Kidney epithelial cell (primary cell): ENCODE results near the gene PCDHA11. TPM values are rescaled to one million over a fixed set of nuclear protein-coding genes. Genes with fewer than 3 reads are reported as not detected.
"Not testable (repeated sequence)": the region's sequence is repeated elsewhere in the genome, so short reads cannot be mapped to it uniquely, and the experiment has no call there.

Experiments
- DNase-seq: peaks from one replicate; pipeline ENCODE4 v3.0.0-alpha.2; 2010; ENCODE audit warnings: low read depth
- H3K27me3 ChIP-seq: 2 replicates; pipeline ENCODE4 v1.6.0; 2011; ENCODE audit warnings: low read length; ENCODE audit not compliant: control insufficient read depth, insufficient read depth
- H3K36me3 ChIP-seq: 2 replicates; pipeline ENCODE4 v1.5.1; 2011; ENCODE audit warnings: low read length; ENCODE audit not compliant: control insufficient read depth, insufficient read depth
- H3K4me3 ChIP-seq: 2 replicates; pipeline ENCODE4 v1.5.1; 2011; ENCODE audit warnings: low read depth, mild to moderate bottlenecking, control low read depth, low read length
- total RNA-seq: library from RNA; depleted of rRNA; stranded (reverse); fragments of >200 nt; gene quantifications from 2 replicates; pipeline ENCODE4 v1.2.3, GENCODE V29; 2015
- TF ChIP-seq, protein P1 (sequence below): IDR thresholded peaks from 2 replicates; pipeline ENCODE4 v1.5.1; 2011; ENCODE audit warnings: mild to moderate bottlenecking, moderate library complexity, low read length, control low read depth, inconsistent platforms; ENCODE audit not compliant: insufficient read depth, poor library complexity, severe bottlenecking

The PCDHA11 gene
- total RNA-seq, 1 donor from 2014 or later: 1.2 TPM

GRCh38 chr5:140857987-140858240 is 10.8 kb upstream of the PCDHA11 start:
- no peak overlapping the region for H3K4me3 ChIP-seq
- H3K27me3 ChIP-seq: no peaks in the 10 kb centered on the region
- DNase-seq: no peak
- H3K36me3 ChIP-seq: no peaks in the 10 kb centered on the region
- TF ChIP-seq, protein P1, sequence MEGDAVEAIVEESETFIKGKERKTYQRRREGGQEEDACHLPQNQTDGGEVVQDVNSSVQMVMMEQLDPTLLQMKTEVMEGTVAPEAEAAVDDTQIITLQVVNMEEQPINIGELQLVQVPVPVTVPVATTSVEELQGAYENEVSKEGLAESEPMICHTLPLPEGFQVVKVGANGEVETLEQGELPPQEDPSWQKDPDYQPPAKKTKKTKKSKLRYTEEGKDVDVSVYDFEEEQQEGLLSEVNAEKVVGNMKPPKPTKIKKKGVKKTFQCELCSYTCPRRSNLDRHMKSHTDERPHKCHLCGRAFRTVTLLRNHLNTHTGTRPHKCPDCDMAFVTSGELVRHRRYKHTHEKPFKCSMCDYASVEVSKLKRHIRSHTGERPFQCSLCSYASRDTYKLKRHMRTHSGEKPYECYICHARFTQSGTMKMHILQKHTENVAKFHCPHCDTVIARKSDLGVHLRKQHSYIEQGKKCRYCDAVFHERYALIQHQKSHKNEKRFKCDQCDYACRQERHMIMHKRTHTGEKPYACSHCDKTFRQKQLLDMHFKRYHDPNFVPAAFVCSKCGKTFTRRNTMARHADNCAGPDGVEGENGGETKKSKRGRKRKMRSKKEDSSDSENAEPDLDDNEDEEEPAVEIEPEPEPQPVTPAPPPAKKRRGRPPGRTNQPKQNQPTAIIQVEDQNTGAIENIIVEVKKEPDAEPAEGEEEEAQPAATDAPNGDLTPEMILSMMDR: no peak

GRCh38 chr5:140862441-140863295 is 6.1 kb upstream of the PCDHA11 start:
- TF ChIP-seq, protein P1: no peak
- DNase-seq: no peak

DNA sequence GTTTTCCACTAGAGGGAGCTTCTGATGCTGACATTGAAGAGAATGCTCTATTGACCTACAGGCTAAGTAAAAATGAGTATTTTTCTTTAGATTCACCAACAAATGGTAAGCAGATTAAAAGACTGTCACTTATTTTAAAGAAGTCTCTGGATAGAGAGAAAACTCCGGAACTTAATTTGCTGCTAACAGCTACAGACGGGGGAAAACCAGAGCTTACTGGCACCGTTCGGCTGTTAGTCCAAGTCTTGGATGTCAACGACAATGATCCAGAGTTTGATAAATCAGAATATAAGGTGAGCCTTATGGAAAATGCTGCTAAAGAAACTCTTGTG is 764 bp downstream of the PCDHA11 start:
- no peak overlapping the region for H3K4me3 ChIP-seq
- TF ChIP-seq, protein P1: no peak
- DNase-seq: no peak
- H3K36me3 ChIP-seq: no peaks in the 10 kb centered on the region
- H3K27me3 ChIP-seq: peaks cover 3% of the 10 kb centered on the region

More at GRCh38 chr5:140862441-140863295, 6.1 kb upstream of the PCDHA11 start:
- Histone ChIP-seq H3K27me3 (no peaks in the 10 kb centered on the region), H3K4me3 (no peak overlapping the region), H3K36me3 (no peaks in the 10 kb centered on the region)

DNA sequence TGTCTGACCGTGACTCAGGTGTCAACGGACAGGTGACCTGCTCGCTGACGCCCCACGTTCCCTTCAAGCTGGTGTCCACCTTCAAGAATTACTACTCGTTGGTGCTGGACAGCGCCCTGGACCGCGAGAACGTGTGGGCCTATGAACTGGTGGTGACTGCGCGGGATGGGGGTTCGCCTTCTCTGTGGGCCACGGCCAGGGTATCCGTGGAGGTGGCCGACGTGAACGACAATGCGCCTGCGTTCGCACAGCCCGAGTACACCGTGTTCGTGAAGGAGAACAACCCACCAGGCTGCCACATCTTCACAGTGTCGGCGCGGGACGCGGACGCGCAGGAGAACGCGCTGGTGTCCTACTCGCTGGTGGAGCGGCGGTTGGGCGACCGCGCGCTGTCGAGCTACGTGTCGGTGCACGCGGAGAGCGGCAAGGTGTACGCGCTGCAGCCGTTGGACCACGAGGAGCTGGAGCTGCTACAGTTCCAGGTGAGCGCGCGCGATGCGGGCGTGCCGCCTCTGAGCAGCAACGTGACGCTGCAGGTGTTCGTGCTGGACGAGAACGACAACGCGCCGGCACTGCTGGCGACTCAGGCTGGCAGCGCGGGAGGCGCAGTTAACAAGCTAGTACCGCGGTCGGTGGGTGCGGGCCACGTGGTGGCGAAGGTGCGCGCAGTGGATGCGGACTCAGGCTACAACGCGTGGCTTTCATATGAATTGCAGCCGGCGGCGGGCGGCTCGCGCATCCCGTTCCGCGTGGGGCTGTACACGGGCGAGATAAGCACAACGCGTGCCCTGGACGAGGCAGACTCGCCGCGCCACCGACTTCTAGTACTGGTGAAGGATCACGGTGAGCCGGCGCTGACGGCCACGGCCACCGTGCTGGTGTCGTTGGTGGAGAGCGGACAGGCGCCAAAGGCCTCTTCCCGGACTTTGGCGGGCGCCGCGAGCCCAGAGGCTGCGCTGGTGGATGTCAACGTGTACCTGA is 1.8 kb downstream of the PCDHA11 start:
- DNase-seq: no peak
- Histone ChIP-seq H3K27me3 (peaks cover 3% of the 10 kb centered on the region), H3K4me3 (no peak overlapping the region), H3K36me3 (no peaks in the 10 kb centered on the region)
- TF ChIP-seq, protein P1: no peak

DNA sequence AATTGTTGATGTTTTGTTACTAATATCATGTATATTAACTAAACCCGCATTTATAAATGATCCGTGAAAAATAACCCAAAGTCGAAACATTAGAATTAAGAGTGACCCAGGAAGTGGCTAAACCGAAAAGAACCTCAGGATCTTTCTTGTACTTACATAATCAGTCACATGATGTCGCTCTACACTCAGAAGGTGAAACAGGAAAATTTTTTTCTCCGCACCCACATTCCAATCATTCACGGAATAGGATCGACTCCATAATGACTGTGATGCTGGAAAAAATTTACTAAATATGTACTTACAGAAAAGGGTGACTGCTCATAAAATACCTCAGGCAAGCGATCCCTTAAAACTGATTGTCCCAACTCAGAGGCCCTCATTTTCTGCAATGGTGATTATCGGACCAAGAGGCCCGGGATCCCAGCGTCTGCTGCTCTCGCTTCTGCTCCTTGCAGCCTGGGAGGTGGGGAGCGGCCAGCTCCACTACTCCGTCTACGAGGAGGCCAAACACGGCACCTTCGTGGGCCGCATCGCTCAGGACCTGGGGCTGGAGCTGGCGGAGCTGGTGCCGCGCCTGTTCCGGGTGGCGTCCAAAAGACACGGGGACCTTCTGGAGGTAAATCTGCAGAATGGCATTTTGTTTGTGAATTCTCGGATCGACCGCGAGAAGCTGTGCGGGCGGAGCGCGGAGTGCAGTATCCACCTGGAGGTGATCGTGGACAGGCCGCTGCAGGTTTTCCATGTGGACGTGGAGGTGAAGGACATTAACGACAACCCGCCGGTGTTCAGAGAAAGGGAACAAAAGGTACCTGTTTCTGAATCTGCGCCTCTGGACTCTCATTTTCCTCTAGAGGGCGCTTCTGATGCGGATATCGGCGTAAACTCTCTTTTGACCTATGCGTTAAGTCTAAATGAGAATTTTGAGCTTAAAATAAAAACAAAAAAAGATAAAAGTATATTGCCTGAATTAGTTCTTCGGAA is 6.6 kb downstream of the PCDHA11 start, which contains the start of gene PCDHA12:
TSS of gene PCDHA12 (plus strand) at position 224 of the 981 bp plus-strand sequence. CDS start at position 389, 165 bp downstream.
- TF ChIP-seq, protein P1: no peak
- H3K4me3 ChIP-seq: no peak within 1 kb of the TSS
- H3K36me3 ChIP-seq: no peaks in the 10 kb centered on the region
- no peak for DNase-seq
- H3K27me3 ChIP-seq: peaks cover 3% of the 10 kb centered on the region

GRCh38 chr5:140876541-140877261 is 7.9 kb downstream of the PCDHA11 start:
- H3K36me3 ChIP-seq, DNase-seq, H3K27me3 ChIP-seq, H3K4me3 ChIP-seq: not testable (repeated sequence)
